Lung (tissue), 12 donors: ENCODE data around the gene MRPL44. TPM values are rescaled to one million over a fixed set of nuclear protein-coding genes. Genes with fewer than 3 reads are reported as not detected.

Experiments
- ATAC-seq: fragments of 200-7000 bp; cut with Tn5 transposase; one replicate; pipeline ENCODE4 v1.9.1; 2020; ENCODE audit warnings: moderate number of reproducible peaks; ENCODE audit not compliant: insufficient read depth, low FRiP score
- DNase-seq, 3 donors: peaks; one replicate each; pipeline ENCODE4 v3.0.0-alpha.2; 2013 to 2017
- H3K27ac ChIP-seq, 2 donors: one replicate each; pipeline ENCODE4 v1.5.1; 2013; ENCODE audit warnings: mild to moderate bottlenecking in 2 of 2, moderate library complexity in 2 of 2, control low read depth in 1 of 2, inconsistent platforms in 1 of 2, low read depth in 1 of 2, low read length in 1 of 2
- H3K27me3 ChIP-seq, 3 donors: one replicate each; pipeline ENCODE4 v1.5.1; 2013; ENCODE audit warnings: low read length in 2 of 3; ENCODE audit not compliant: control insufficient read depth in 3 of 3, insufficient read depth in 3 of 3
- H3K36me3 ChIP-seq, 4 donors: one replicate each; pipeline ENCODE4 v1.5.1; 2013; ENCODE audit warnings: low read length in 4 of 4, mild to moderate bottlenecking in 1 of 4, moderate library complexity in 1 of 4; ENCODE audit not compliant: control insufficient read depth in 4 of 4, insufficient read depth in 4 of 4
- H3K4me1 ChIP-seq, 5 donors: one replicate each; pipeline ENCODE4 v1.5.1; 2013; ENCODE audit warnings: low read length in 5 of 5, mild to moderate bottlenecking in 2 of 5, moderate library complexity in 1 of 5; ENCODE audit not compliant: control insufficient read depth in 5 of 5, insufficient read depth in 5 of 5
- H3K4me3 ChIP-seq: one replicate; pipeline ENCODE4 v1.5.1; 2013; ENCODE audit warnings: mild to moderate bottlenecking, control low read depth, moderate library complexity
- H3K9ac ChIP-seq, 2 donors: one replicate each; pipeline ENCODE4 v1.5.1; 2013; ENCODE audit warnings: low read length in 2 of 2, control low read depth in 1 of 2; ENCODE audit not compliant: insufficient read depth in 1 of 2
- H3K9me3 ChIP-seq, 4 donors: one replicate each; pipeline ENCODE4 v1.5.1; 2013; ENCODE audit warnings: low read length in 3 of 4, mild to moderate bottlenecking in 1 of 4, moderate library complexity in 1 of 4; ENCODE audit not compliant: control insufficient read depth in 4 of 4, insufficient read depth in 3 of 4
- CTCF ChIP-seq: IDR thresholded peaks from 2 replicates; pipeline ENCODE4 v1.5.1; 2012; ENCODE audit warnings: mild to moderate bottlenecking; ENCODE audit errors: control extremely low read depth, extremely low read depth
- WGBS, 2 donors: extraction: QIAGEN DNeasy Blood & Tissue Kit; methylation state at CpG; one replicate each; pipeline ENCODE4 v1.1.7; 2013; 5-methylcytosine and 5-hydroxymethylcytosine counted together
- polyA plus RNA-seq, 2 donors: library from polyadenylated mRNA; stranded (reverse); fragments of 200-250 nt; gene quantifications; one replicate each; pipeline ENCODE4 v1.2.1, GENCODE V29; 2013
- total RNA-seq, 2 donors: library from RNA; depleted of rRNA in 1 of 2; stranded (reverse); fragments of >200 nt in 1 of 2; gene quantifications; one replicate each; pipeline ENCODE4 v1.2.1, GENCODE V29; 2014 to 2021
- donor health status: control.
- donor health status: control.
- donor health status: Bipolar disorder and iron deficiency.
- donor health status: healthy.
- donor health status: DM: yes; HTN: yes; CAD: no.

MRPL44 gene
- total and polyA plus RNA-seq, 4 donors: 20.4 to 23.1 (median 21.5) TPM

GRCh38 chr2:223956300-223956699, 963 bp upstream of the MRPL44 start:
- Histone ChIP-seq H3K36me3 (peaks cover 0 to 10% (median 4%) of the 10 kb centered on the region in 4 donors), H3K4me1 (peaks cover 4 to 48% (median 17%) of the 10 kb centered on the region in 5 donors), H3K27me3 (no peaks in the 10 kb centered on the region), H3K9ac (peak overlapping the region in 1 of 2 donors; percentile 97), H3K4me3 (no peak overlapping the region), H3K27ac (no peak overlapping the region), H3K9me3 (no peaks in the 10 kb centered on the region)
- no peak for TF ChIP-seq CTCF
- DNase-seq (no peak), ATAC-seq (no peak)
- WGBS, 2 donors: 85 to 90% methylated on average over 4 of the region's 4 CpGs

- Histone ChIP-seq H3K36me3 (peaks cover 0 to 15% (median 8%) of the 10 kb centered on the region in 4 donors), H3K9me3 (no peaks in the 10 kb centered on the region), H3K4me3 (no peak overlapping the region), H3K9ac (no peak overlapping the region), H3K27ac (no peak overlapping the region), H3K27me3 (no peaks in the 10 kb centered on the region), H3K4me1 (peaks cover 3 to 45% (median 18%) of the 10 kb centered on the region in 5 donors)
- DNase-seq (peak in 2 of 3 donors; percentile 31 to 32), ATAC-seq (no peak)
- 35 to 37% methylated on average over 5 of the region's 5 CpGs for WGBS, 2 donors
- TF ChIP-seq CTCF: no peak
Measured at GRCh38 chr2:223959688-223960087, 2.4 kb downstream of the MRPL44 start.

- WGBS, 2 donors: 85 to 94% methylated on average over 2 of the region's 2 CpGs
- DNase-seq (no peak), ATAC-seq (no peak)
- no peak overlapping the region for H3K4me3 ChIP-seq
- H3K27me3 ChIP-seq: no peaks in the 10 kb centered on the region
- H3K9me3 ChIP-seq: no peaks in the 10 kb centered on the region
- peaks cover 0 to 3% (median 0%) of the 10 kb centered on the region in 5 donors for H3K4me1 ChIP-seq
- no peak overlapping the region for H3K27ac ChIP-seq
- no peak for TF ChIP-seq CTCF
- H3K36me3 ChIP-seq: peaks cover 5 to 24% (median 12%) of the 10 kb centered on the region in 4 donors
- no peak overlapping the region for H3K9ac ChIP-seq
Measured at GRCh38 chr2:223967981-223968380, 10.7 kb downstream of the MRPL44 start.

GRCh38 chr2:223969315-223969714, 12.1 kb downstream of the MRPL44 start:
- DNase-seq (no peak), ATAC-seq (no peak)
- WGBS, 2 donors: 42% methylated on average over 3 of the region's 3 CpGs; no CpG with 5 or more reads in 1 of the 2 donors
- peaks cover 0 to 3% (median 0%) of the 10 kb centered on the region in 5 donors for H3K4me1 ChIP-seq
- no peak overlapping the region for H3K4me3 ChIP-seq
- H3K27me3 ChIP-seq: no peaks in the 10 kb centered on the region
- no peak for TF ChIP-seq CTCF
- no peak overlapping the region for H3K9ac ChIP-seq
- no peak overlapping the region for H3K27ac ChIP-seq
- H3K36me3 ChIP-seq: peaks cover 5 to 20% (median 12%) of the 10 kb centered on the region in 4 donors
- no peaks in the 10 kb centered on the region for H3K9me3 ChIP-seq
